Keratinocyte (primary cell): ENCODE data around the gene MCRS1. TPM values are rescaled to one million over a fixed set of nuclear protein-coding genes. Genes with fewer than 3 reads are reported as not detected.

ENCODE experiments used
- DNase-seq: peaks from one replicate; pipeline ENCODE4 v3.0.0-alpha.2; 2011; ENCODE audit warnings: low read depth, missing footprints, low spot score
- FAIRE-seq: peaks from 2 replicates; lab custom pipeline; 2011; peaks lifted over from hg19 to GRCh38; lab: Jason Lieb, UNC
- H2AFZ ChIP-seq: 2 replicates; pipeline ENCODE4 v1.6.0; 2012; ENCODE audit warnings: low read length, control low read depth, inconsistent platforms; ENCODE audit not compliant: control insufficient read depth
- H3K27ac ChIP-seq: 2 replicates; pipeline ENCODE4 v1.5.1; 2011; ENCODE audit warnings: low read length; ENCODE audit not compliant: control insufficient read depth, insufficient read depth
- H3K27me3 ChIP-seq: 3 replicates; pipeline ENCODE4 v1.6.0; 2011; ENCODE audit warnings: low read length; ENCODE audit not compliant: control insufficient read depth, insufficient read depth; ENCODE audit errors: extremely low read depth
- H3K36me3 ChIP-seq, 2 experiments: 2 replicates in 1 of 2; 3 replicates in 1 of 2; pipeline ENCODE4 v1.5.1; 2011; ENCODE audit warnings: low read length in 2 of 2, mild to moderate bottlenecking in 1 of 2; ENCODE audit not compliant: control insufficient read depth in 2 of 2, insufficient read depth in 2 of 2; ENCODE audit errors: extremely low read depth in 1 of 2
- H3K4me1 ChIP-seq: 3 replicates; pipeline ENCODE4 v1.5.1; 2011; ENCODE audit warnings: low read length; ENCODE audit not compliant: control insufficient read depth, insufficient read depth; ENCODE audit errors: extremely low read depth
- H3K4me2 ChIP-seq: 3 replicates; pipeline ENCODE4 v1.6.0; 2011; ENCODE audit warnings: low read depth, low read length; ENCODE audit not compliant: control insufficient read depth, insufficient read depth; ENCODE audit errors: extremely low read depth
- H3K4me3 ChIP-seq, 3 experiments: fragments of 200-600 bp in 1 of 3; sonication (generic) in 1 of 3; 2 replicates in 2 of 3; 3 replicates in 1 of 3; pipeline ENCODE4 v1.5.1; 2011 to 2016; ENCODE audit warnings: low read length in 3 of 3, mild to moderate bottlenecking in 3 of 3, control low read depth in 2 of 3, inconsistent platforms in 1 of 3, low read depth in 1 of 3, mixed read lengths in 1 of 3, mixed run types in 1 of 3, moderate library complexity in 1 of 3; ENCODE audit not compliant: control insufficient read depth in 2 of 3, insufficient read depth in 2 of 3; ENCODE audit errors: extremely low read depth in 1 of 3
- H3K79me2 ChIP-seq: 2 replicates; pipeline ENCODE4 v1.6.0; 2012; ENCODE audit warnings: low read length; ENCODE audit not compliant: control insufficient read depth, insufficient read depth
- H3K9ac ChIP-seq: 3 replicates; pipeline ENCODE4 v1.6.0; 2011; ENCODE audit warnings: low read length; ENCODE audit not compliant: control insufficient read depth, insufficient read depth; ENCODE audit errors: extremely low read depth
- H3K9me1 ChIP-seq: 3 replicates; pipeline ENCODE4 v1.6.0; 2011; ENCODE audit warnings: low read length; ENCODE audit not compliant: control insufficient read depth, insufficient read depth; ENCODE audit errors: extremely low read depth
- H3K9me3 ChIP-seq: 2 replicates; pipeline ENCODE4 v1.5.1; 2012; ENCODE audit warnings: low read depth, low read length; ENCODE audit not compliant: control insufficient read depth
- H4K20me1 ChIP-seq: 3 replicates; pipeline ENCODE4 v1.6.0; 2011; ENCODE audit warnings: low read length; ENCODE audit not compliant: control insufficient read depth, insufficient read depth; ENCODE audit errors: extremely low read depth
- EZH2 ChIP-seq: IDR thresholded peaks from one replicate; pipeline ENCODE4 v1.6.1; 2012; ENCODE audit warnings: inconsistent platforms, mild to moderate bottlenecking, low read length, moderate library complexity
- dilution Hi-C: fragments of 300-500 bp; cut with MboI; formaldehyde crosslinking; loops from one replicate; pipeline ENCODE4 v1.7.0; 2020; ENCODE audit warnings: low sequenced_read_pairs; ENCODE audit not compliant: extremely low pct_ligation_motif_present
- polyA plus RNA-seq, 5 experiments: library from polyadenylated mRNA; depleted of rRNA in 3 of 5; stranded (reverse) in 3 of 5; stranded (forward) in 1 of 5; unstranded in 1 of 5; fragments of >200 nt; gene quantifications; 1 replicate in 1 of 5; 2 replicates in 3 of 5; 3 replicates in 1 of 5; pipeline versions ENCODE4 v1.2.1 to v1.2.3, GENCODE V29; 2011 to 2012; ENCODE audit warnings: missing spikeins in 2 of 5, low read depth in 1 of 5, low replicate concordance in 1 of 5
- TF ChIP-seq, protein P1 (sequence below), 3 experiments: IDR thresholded peaks in 1 of 3; conservative IDR thresholded peaks in 1 of 3; optimal IDR thresholded peaks in 1 of 3; 2 replicates in 2 of 3; 3 replicates in 1 of 3; pipeline versions ENCODE3 to v1.5.1; 2011; ENCODE audit warnings: low read length in 3 of 3, mild to moderate bottlenecking in 3 of 3, moderate library complexity in 2 of 3, control low read depth in 1 of 3, inconsistent platforms in 1 of 3; ENCODE audit not compliant: insufficient read depth in 2 of 3; ENCODE audit errors: extremely low read depth in 1 of 3

The MCRS1 gene
- polyA plus RNA-seq, 1 donor (not counting 4 experiments of a cell fraction or from before 2014, with no cell fraction given) = 40.7 TPM

DNA sequence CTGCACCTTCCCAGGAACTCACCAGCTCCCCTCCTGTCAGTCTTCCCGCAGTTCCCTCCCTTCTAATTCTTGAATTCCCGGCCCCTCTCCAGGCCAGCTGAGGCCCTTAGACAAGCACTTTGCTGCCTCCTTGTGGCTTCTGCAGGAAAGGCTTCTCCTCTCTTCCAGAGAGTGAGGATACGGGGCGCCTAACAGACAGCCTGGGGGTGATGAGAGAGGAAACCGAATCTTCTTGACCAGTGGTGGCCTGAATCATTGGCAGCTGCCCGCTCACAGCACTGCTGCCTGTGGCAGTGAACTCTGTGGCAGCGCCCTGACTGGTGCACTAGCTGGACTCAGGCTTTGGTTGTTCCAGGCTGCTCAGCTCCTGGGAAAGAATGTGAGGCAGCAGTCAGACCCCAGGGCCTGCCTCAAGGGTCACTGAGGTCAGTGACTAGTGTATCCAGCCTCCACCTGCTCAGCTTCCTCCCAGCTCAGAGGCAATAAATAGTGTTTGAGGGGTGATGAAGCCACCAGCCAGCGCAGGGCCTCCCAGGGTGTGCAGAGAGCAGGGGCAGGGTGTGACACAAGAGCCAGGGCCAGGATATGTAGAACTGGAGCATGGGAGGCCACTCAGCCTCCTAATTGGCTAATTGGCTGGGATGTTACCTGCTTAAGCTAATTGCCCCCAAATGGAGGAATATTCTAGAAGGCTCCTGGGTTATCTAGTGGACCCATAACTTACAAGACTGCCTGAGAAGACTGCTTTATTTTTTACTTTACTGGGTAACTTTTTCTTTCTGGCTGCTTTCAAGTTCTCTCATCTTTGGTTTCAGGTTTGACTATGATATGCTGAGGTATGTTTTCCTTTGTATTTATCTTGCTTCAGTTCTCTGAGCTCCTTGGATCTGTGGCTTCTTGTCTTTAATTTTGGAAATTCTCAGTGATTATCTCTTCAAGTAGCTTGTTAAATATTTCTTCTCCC lies 12.9 kb upstream of the MCRS1 start:
- Histone ChIP-seq H3K79me2 (no peaks in the 10 kb centered on the region), H3K9ac (no peak overlapping the region), H3K36me3 (peaks cover 0 to 10% of the 10 kb centered on the region in 2 experiments), H4K20me1 (no peaks in the 10 kb centered on the region), H3K27me3 (no peaks in the 10 kb centered on the region), H3K4me2 (no peak overlapping the region), H2AFZ (no peak overlapping the region), H3K9me1 (no peaks in the 10 kb centered on the region), H3K4me3 (no peak overlapping the region), H3K4me1 (no peaks in the 10 kb centered on the region), H3K27ac (no peak overlapping the region), H3K9me3 (no peaks in the 10 kb centered on the region)
- no peak for TF ChIP-seq EZH2
- TF ChIP-seq, protein P1, sequence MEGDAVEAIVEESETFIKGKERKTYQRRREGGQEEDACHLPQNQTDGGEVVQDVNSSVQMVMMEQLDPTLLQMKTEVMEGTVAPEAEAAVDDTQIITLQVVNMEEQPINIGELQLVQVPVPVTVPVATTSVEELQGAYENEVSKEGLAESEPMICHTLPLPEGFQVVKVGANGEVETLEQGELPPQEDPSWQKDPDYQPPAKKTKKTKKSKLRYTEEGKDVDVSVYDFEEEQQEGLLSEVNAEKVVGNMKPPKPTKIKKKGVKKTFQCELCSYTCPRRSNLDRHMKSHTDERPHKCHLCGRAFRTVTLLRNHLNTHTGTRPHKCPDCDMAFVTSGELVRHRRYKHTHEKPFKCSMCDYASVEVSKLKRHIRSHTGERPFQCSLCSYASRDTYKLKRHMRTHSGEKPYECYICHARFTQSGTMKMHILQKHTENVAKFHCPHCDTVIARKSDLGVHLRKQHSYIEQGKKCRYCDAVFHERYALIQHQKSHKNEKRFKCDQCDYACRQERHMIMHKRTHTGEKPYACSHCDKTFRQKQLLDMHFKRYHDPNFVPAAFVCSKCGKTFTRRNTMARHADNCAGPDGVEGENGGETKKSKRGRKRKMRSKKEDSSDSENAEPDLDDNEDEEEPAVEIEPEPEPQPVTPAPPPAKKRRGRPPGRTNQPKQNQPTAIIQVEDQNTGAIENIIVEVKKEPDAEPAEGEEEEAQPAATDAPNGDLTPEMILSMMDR (optimal IDR thresholded peaks at IDR 0.05 in 1 of 3, IDR thresholded peaks at IDR 0.05 in 1 of 3, conservative IDR thresholded peaks at IDR 0.05 in 1 of 3; ENCODE audit: extremely low read depth in 1 of 3, insufficient read depth in 2 of 3, low read length in 3 of 3) = peak; percentile 82 to 97 (median 91)
- FAIRE-seq (peak; percentile 55), DNase-seq (peak; percentile 41)
- dilution Hi-C loops = no loop called here

DNA sequence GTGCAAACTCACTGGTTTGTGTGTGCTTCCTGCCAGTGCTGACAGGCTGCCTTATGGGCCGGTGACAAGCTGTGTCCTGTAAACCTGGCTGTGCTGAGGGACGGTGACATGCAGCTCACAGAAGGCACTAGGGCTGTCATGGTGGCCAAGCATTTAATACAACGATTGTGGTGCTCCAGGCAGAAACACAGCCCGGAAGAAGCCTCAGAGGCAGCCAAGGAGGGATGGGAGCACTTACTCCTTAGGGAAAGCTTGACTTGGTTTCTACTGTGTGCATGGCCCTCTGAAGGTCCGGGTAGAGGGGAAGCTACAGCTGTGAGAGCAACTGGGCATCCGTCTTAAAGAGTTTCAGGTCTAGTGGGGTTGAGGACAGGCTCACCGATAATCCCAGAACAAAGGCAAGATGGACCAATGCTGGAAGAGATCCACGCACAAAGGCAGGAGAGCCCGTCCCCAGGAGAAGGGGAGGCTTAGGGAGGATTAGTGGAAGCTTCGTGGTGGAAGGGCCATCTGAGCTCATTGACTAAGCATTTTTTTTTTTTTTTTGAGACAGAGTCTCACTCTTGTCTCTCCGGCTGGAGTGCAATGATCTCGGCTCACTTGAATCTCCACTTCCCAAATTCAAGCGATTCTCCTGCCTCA lies 10.7 kb upstream of the MCRS1 start:
- no peaks in the 10 kb centered on the region for H3K9me3 ChIP-seq
- H3K4me2 ChIP-seq = no peak overlapping the region
- no peaks in the 10 kb centered on the region for H4K20me1 ChIP-seq
- no peak for DNase-seq
- H3K27me3 ChIP-seq = no peaks in the 10 kb centered on the region
- no peak overlapping the region for H3K4me3 ChIP-seq
- no peaks in the 10 kb centered on the region for H3K79me2 ChIP-seq
- no peak overlapping the region for H2AFZ ChIP-seq
- H3K36me3 ChIP-seq = peaks cover 5 to 7% of the 10 kb centered on the region in 2 experiments
- dilution Hi-C loops = no loop called here
- TF ChIP-seq, protein P1 (optimal IDR thresholded peaks at IDR 0.05 in 1 of 3, IDR thresholded peaks at IDR 0.05 in 1 of 3, conservative IDR thresholded peaks at IDR 0.05 in 1 of 3; ENCODE audit: extremely low read depth in 1 of 3, insufficient read depth in 2 of 3, low read length in 3 of 3) = no peak
- no peak for TF ChIP-seq EZH2
- FAIRE-seq = no peak
- no peaks in the 10 kb centered on the region for H3K4me1 ChIP-seq
- H3K9ac ChIP-seq = no peak overlapping the region
- H3K27ac ChIP-seq = no peak overlapping the region
- H3K9me1 ChIP-seq = no peaks in the 10 kb centered on the region
